Erythroblast (primary cell): ENCODE measurements around the gene SMIM22.

Experiments used
- DNase-seq, 2 experiments: peaks; one replicate each; lab custom pipeline; 2025; lab: John Stamatoyannopoulos, UW
- GATA1 ChIP-seq: IDR thresholded peaks from 2 replicates; pipeline ENCODE4 v1.6.1; 2011; ENCODE audit warnings: low read depth, mild to moderate bottlenecking, control low read depth, low read length, moderate library complexity
- POLR2A ChIP-seq: IDR thresholded peaks from 2 replicates; pipeline ENCODE4 v1.6.1; 2011; ENCODE audit warnings: mild to moderate bottlenecking, low read length

The SMIM22 gene

GRCh38 chr16:4832698-4833343, 37.7 kb downstream of the SMIM22 start:
- no peak for TF ChIP-seq GATA1
- TF ChIP-seq POLR2A: no peak
- DNase-seq: no peak

DNA sequence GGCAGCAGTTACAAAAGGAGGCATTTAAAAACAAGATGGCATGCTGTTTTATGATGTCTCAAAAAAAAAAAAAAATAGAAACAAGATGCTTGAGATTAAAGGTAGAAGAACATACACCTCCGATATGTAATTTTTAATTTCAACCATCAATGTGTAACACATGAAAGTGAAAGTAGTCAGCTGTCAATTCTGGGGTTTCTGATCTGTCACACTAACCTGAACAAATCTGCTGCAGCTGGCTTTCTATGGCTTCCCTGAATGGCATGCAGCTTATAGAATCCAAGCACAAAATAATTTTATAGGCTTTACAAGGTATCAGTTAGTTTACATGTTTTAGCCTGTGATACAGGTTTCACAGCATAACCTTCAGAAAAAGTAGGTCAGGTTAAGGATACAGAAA, 38.4 kb downstream of the SMIM22 start:
- TF ChIP-seq GATA1 (no peak), POLR2A (no peak)
- DNase-seq: peak in 1 of 2 experiments; percentile 54

DNA sequence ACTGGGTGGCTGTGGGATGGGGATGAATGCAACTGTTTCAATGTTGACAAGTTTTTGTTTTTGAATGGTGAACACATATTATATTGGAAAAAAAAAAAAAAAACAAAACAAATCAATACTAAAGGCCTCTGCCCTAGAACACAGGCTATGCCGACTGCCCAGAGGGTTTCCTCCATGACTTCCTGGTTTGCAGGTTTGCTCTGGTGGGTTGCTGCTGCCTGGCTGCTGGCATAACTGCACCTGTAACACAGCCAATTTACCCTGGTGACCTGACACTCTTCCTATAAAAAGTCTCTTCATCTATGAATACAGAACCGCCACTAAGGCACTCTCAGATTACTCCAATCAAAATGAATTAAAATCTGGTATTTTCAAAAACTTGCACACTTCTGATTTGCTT, 41.6 kb downstream of the SMIM22 start:
- TF ChIP-seq GATA1: no peak
- no peak for TF ChIP-seq POLR2A

DNA sequence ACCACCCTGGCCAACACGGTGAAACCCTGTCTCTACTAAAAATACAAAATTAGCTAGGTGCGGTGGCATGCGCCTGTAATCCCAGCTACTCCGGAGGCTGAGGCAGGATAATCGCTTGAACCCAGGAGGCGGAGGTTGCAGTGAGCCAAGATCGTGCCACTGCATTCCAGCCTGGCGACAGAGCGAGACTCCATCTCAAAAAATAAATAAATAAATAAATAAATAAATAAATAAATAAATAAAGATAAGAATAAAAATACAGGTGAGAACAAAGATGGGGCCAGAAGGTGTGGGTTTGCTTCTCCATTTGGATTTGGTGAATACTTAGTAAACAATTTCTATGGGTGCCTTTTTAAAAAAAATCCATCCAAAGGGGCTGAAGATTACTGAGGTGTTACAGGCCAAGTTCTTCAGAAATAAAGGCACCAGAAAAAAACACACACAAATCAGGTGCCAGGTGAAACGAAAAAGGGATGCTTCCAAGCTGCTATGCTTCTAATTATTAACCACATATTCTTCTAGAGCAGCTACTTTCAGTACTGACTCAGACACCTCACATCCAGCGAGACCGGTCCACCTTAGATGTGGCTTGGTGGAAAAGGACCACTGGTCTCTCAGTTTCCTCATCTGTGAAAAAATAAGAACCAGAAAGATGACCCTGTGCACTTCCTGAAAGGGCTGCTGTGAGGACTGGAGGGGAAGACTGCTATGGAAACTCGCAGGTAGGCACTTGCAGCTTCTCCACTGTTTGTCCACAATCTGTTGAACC, 42.7 kb downstream of the SMIM22 start:
- TF ChIP-seq POLR2A (no peak), GATA1 (no peak)
- no peak for DNase-seq

More for the DNA sequence above, 41.6 kb downstream of the SMIM22 start:
- no peak for DNase-seq

GRCh38 chr16:4839942-4840341, 44.8 kb downstream of the SMIM22 start:
- no peak for TF ChIP-seq GATA1
- no peak for TF ChIP-seq POLR2A

GRCh38 chr16:4840984-4841383, 45.8 kb downstream of the SMIM22 start:
- TF ChIP-seq GATA1 (no peak), POLR2A (no peak)
- DNase-seq: no peak

More at GRCh38 chr16:4839942-4840341, 44.8 kb downstream of the SMIM22 start:
- DNase-seq: no peak
